Progenitor cell of endocrine pancreas (in vitro differentiated cells): ENCODE measurements around the gene ATRAID. TPM values are rescaled to one million over a fixed set of nuclear protein-coding genes. Genes with fewer than 3 reads are reported as not detected.

ENCODE experiments used
- DNase-seq: peaks from one replicate; pipeline ENCODE4 v3.0.0; 2021; ENCODE audit warnings: low spot score; ENCODE audit not compliant: unreplicated experiment
- H3K27ac Mint-ChIP-seq: 2 replicates; pipeline ENCODE4 v1.8.0; 2021; ENCODE audit warnings: mild to moderate bottlenecking, moderate library complexity, mixed read lengths
- H3K27me3 Mint-ChIP-seq: 2 replicates; pipeline ENCODE4 v1.8.0; 2021; ENCODE audit warnings: mixed read lengths
- H3K36me3 Mint-ChIP-seq: 2 replicates; pipeline ENCODE4 v1.8.0; 2022; ENCODE audit warnings: mixed read lengths; ENCODE audit not compliant: insufficient read depth
- H3K4me1 Mint-ChIP-seq: 2 replicates; pipeline ENCODE4 v1.8.0; 2021; ENCODE audit warnings: low read depth, mixed read lengths
- H3K4me3 Mint-ChIP-seq: 2 replicates; pipeline ENCODE4 v1.8.0; 2021; ENCODE audit warnings: low read depth, mild to moderate bottlenecking, moderate library complexity, mixed read lengths
- H3K9me3 Mint-ChIP-seq: 2 replicates; pipeline ENCODE4 v1.8.0; 2021; ENCODE audit warnings: low read depth, mixed read lengths
- total RNA-seq: library from RNA; stranded (reverse); gene quantifications from 2 replicates; pipeline ENCODE4 v1.2.1, GENCODE V29; 2021
- TF ChIP-seq, protein P1 (sequence below): fragments of 200-600 bp; sonication (generic); IDR thresholded peaks from one replicate; pipeline ENCODE4 v1.5.0; 2021; ENCODE audit warnings: antibody characterized with exemption, mild to moderate bottlenecking; ENCODE audit not compliant: unreplicated experiment

Gene ATRAID
- total RNA-seq, 1 donor from 2014 or later, result 107 TPM

GRCh38 chr2:27261241-27261925, 49.5 kb downstream of the ATRAID start:
- no peaks in the 10 kb centered on the region for H3K36me3 Mint-ChIP-seq
- TF ChIP-seq, protein P1, sequence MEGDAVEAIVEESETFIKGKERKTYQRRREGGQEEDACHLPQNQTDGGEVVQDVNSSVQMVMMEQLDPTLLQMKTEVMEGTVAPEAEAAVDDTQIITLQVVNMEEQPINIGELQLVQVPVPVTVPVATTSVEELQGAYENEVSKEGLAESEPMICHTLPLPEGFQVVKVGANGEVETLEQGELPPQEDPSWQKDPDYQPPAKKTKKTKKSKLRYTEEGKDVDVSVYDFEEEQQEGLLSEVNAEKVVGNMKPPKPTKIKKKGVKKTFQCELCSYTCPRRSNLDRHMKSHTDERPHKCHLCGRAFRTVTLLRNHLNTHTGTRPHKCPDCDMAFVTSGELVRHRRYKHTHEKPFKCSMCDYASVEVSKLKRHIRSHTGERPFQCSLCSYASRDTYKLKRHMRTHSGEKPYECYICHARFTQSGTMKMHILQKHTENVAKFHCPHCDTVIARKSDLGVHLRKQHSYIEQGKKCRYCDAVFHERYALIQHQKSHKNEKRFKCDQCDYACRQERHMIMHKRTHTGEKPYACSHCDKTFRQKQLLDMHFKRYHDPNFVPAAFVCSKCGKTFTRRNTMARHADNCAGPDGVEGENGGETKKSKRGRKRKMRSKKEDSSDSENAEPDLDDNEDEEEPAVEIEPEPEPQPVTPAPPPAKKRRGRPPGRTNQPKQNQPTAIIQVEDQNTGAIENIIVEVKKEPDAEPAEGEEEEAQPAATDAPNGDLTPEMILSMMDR, result no peak
- no peak for DNase-seq
- H3K4me1 Mint-ChIP-seq, result peaks cover 11% of the 10 kb centered on the region
- no peak overlapping the region for H3K27ac Mint-ChIP-seq
- peaks cover 62% of the 10 kb centered on the region for H3K27me3 Mint-ChIP-seq
- peak overlapping the region; percentile 58 for H3K4me3 Mint-ChIP-seq
- H3K9me3 Mint-ChIP-seq, result no peaks in the 10 kb centered on the region

DNA sequence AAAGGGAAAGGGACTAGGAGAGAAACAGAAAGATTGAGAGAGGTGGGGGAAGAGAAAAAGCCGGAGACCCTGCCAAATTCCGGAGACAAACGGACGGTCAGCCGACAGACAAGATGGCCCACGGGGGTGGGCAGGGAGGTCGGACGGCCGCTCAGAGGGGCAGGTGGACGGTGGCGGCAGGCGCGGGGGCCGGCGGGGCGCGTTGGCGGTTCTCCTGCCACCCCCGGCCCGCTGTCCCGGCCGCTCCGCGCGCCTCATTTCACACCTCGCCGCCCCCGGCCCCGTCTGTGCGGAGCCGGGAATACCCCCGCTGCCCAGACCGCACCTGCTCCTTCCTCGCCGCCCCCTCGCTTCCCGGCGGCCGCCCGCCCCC, 50.1 kb downstream of the ATRAID start:
- H3K27ac Mint-ChIP-seq, result no peak overlapping the region
- peak overlapping the region; percentile 58 for H3K4me3 Mint-ChIP-seq
- H3K4me1 Mint-ChIP-seq, result peaks cover 11% of the 10 kb centered on the region
- DNase-seq, result no peak
- H3K27me3 Mint-ChIP-seq, result peaks cover 57% of the 10 kb centered on the region
- TF ChIP-seq, protein P1, result no peak
- H3K36me3 Mint-ChIP-seq, result no peaks in the 10 kb centered on the region
- H3K9me3 Mint-ChIP-seq, result no peaks in the 10 kb centered on the region

DNA sequence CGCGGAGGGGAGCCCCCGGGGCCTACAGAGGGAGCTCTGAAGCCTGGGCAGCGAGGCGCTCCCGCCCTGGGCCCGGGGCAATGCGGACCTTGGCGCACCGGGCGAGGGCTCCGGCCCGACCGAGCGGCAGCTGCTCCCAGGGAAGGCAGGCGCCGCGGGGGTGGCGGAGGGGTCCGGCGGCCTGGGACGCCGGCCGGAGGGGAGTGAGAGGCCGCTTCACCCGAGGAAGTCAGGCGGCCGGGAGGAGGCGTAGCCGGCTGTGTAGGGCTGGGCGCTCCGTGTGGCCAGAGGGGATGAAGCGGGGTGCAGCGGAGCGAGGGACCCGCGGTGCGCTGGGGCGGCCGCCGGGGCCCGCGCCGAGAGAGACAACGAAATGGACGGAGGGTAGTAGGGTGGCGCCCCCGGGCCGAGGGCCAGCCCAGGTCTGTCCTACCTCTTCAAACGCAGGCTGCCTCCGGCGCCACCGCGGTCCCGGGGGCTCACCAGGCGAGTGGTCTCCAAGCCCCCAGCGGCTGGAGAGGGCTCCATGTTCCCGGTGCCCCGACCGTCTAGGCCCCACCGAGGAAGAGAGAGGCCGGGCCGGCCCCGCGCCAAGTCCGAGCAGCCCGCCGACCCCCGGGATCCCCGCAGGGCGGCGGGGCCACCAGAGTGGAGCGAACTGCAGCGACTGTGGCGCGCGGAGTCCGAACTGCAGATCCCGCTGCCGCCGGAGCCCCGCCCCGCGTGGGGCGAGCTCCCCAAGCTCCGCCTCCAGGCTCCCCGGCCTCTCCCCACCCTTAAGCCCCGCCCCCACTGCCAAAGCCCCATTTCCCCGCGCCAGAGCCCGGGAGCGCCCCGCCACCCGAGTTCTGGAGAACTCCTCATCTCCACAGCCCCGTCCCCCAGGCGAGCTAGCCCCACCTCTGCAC, 50.8 kb downstream of the ATRAID start, which contains the start of gene SLC30A3:
SLC30A3 (minus strand) TSS at position 669 of the 908 bp plus-strand sequence; CDS start at position 528, 141 bp downstream.
- DNase-seq, result peak; percentile 33
- Mint-ChIP-seq H3K4me3 (peak within 1 kb of the TSS; percentile 76), H3K27me3 (peaks cover 50% of the 10 kb centered on the region), H3K27ac (peak within 1 kb of the TSS; percentile 11), H3K9me3 (no peaks in the 10 kb centered on the region), H3K36me3 (no peaks in the 10 kb centered on the region), H3K4me1 (peaks cover 11% of the 10 kb centered on the region)
- TF ChIP-seq, protein P1, result no peak

- Mint-ChIP-seq H3K27me3 (peaks cover 44% of the 10 kb centered on the region), H3K4me3 (peak overlapping the region; percentile 76), H3K4me1 (peaks cover 11% of the 10 kb centered on the region), H3K27ac (peak overlapping the region; percentile 11), H3K36me3 (no peaks in the 10 kb centered on the region), H3K9me3 (no peaks in the 10 kb centered on the region)
- DNase-seq, result no peak
- TF ChIP-seq, protein P1, result no peak
Observed at GRCh38 chr2:27263287-27264252, 51.7 kb downstream of the ATRAID start.
